Measurements from ENCODE around the gene POGZ. TPM values are rescaled to one million over a fixed set of nuclear protein-coding genes. Genes with fewer than 3 reads are reported as not detected.

Gene POGZ
- total and polyA plus RNA-seq, 2 experiments from 2014 or later, result 12.9 to 36.3 TPM

DNA sequence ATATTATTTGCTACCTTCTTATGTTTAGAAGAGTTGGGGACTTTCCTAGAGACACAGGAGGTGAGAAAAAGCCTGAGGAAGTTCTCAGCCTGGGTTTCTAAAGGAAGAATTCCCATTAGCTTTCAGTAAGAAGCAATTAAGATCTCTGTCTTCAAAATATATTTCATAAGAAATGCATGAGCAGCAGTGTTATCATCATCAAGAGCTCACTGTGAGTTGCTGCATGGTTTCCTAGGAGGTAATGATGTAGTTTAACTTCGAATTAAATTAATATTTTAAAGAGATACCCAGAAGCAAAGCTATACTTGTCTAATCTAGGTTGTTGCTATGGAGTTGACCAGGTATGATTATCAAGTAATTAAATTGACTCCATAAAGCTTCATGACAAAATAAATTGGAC is 5.7 kb upstream of the POGZ start:
- Histone ChIP-seq H3K36me3 (replicated peaks; ENCODE audit: insufficient read depth, low read depth) (no peaks in the 10 kb centered on the region), H4K20me1 (ENCODE audit: insufficient read depth, poor library complexity, severe bottlenecking) (no peaks in the 10 kb centered on the region), H3K9me3 (ENCODE audit: low read depth) (no peaks in the 10 kb centered on the region), H3K4me1 (ENCODE audit: insufficient read depth) (peaks cover under 1% of the 10 kb centered on the region), H2AFZ (no peak overlapping the region), H3K9me2 (replicated peaks; ENCODE audit: insufficient read depth) (no peaks in the 10 kb centered on the region), H3K27me3 (no peaks in the 10 kb centered on the region), H3K27ac (no peak overlapping the region), H3K4me2 (no peak overlapping the region), H3K79me2 (peaks cover 4% of the 10 kb centered on the region), H3K4me3 (no peak overlapping the region)
- DNase-seq (ENCODE audit: low spot score), result no peak
- WGBS (ENCODE audit: low lambda C conversion rate, missing lambda C conversion rate), result 68% methylated on average over 1 of the region's 1 CpG
- TF ChIP-seq EZH2phosphoT487 (IDR thresholded peaks at IDR 0.05; ENCODE audit: low read depth, severe bottlenecking, unreplicated experiment) (no peak), CTCF (IDR thresholded peaks at IDR 0.05; ENCODE audit: poor library complexity) (no peak), EZH2 (IDR thresholded peaks at IDR 0.05; ENCODE audit: borderline replicate concordance) (no peak)

DNA sequence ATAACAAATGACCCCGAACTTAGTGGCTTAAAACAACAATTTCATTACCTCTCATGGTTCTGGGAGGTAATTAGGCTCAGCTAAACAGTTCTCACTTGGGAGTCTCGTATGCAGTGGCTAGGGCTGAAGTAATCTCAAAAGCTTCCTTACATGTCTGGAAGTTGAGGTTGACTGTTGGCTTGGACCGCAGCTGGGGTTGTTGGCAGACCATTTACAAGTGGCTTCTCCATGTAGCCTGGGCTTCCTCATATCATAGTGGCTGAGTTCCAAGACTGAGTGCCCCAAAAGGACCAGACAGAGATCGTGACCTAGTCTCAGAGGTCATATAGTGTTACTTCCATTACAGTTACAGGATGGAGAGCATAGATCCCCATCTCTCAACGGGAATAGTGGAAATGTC is 2.4 kb upstream of the POGZ start:
- WGBS (ENCODE audit: low lambda C conversion rate, missing lambda C conversion rate), result 75% methylated on average over 5 of the region's 5 CpGs
- H4K20me1 ChIP-seq (ENCODE audit: insufficient read depth, poor library complexity, severe bottlenecking), result peaks cover 12% of the 10 kb centered on the region

GRCh38 chr1:151458802-151459330 is 428 bp downstream of the POGZ start:
- H3K4me3 ChIP-seq, result peak overlapping the region; percentile 49
- no peaks in the 10 kb centered on the region for H3K9me3 ChIP-seq (ENCODE audit: low read depth)
- no peak overlapping the region for H2AFZ ChIP-seq
- WGBS (ENCODE audit: low lambda C conversion rate, missing lambda C conversion rate), result 1% methylated on average over 14 of the region's 77 CpGs
- peaks cover 15% of the 10 kb centered on the region for H3K4me1 ChIP-seq (ENCODE audit: insufficient read depth)
- TF ChIP-seq CTCF (IDR thresholded peaks at IDR 0.05; ENCODE audit: poor library complexity), result no peak
- no peak for TF ChIP-seq EZH2 (IDR thresholded peaks at IDR 0.05; ENCODE audit: borderline replicate concordance)
- no peak for TF ChIP-seq EZH2phosphoT487 (IDR thresholded peaks at IDR 0.05; ENCODE audit: low read depth, severe bottlenecking, unreplicated experiment)
- no peaks in the 10 kb centered on the region for H3K9me2 ChIP-seq (replicated peaks; ENCODE audit: insufficient read depth)
- peaks cover 50% of the 10 kb centered on the region for H3K79me2 ChIP-seq
- H4K20me1 ChIP-seq (ENCODE audit: insufficient read depth, poor library complexity, severe bottlenecking), result peaks cover 41% of the 10 kb centered on the region
- no peaks in the 10 kb centered on the region for H3K36me3 ChIP-seq (replicated peaks; ENCODE audit: insufficient read depth, low read depth)
- peak overlapping the region; percentile 55 for H3K4me2 ChIP-seq
- no peaks in the 10 kb centered on the region for H3K27me3 ChIP-seq
- peak overlapping the region; percentile 99 for H3K27ac ChIP-seq
- DNase-seq (ENCODE audit: low spot score), result peak; percentile 77

More for the DNA sequence above, 2.4 kb upstream of the POGZ start:
- H3K4me2 ChIP-seq, result no peak overlapping the region
- H3K9me3 ChIP-seq (ENCODE audit: low read depth), result no peaks in the 10 kb centered on the region
- no peaks in the 10 kb centered on the region for H3K9me2 ChIP-seq (replicated peaks; ENCODE audit: insufficient read depth)
- TF ChIP-seq EZH2 (IDR thresholded peaks at IDR 0.05; ENCODE audit: borderline replicate concordance) (no peak), EZH2phosphoT487 (IDR thresholded peaks at IDR 0.05; ENCODE audit: low read depth, severe bottlenecking, unreplicated experiment) (no peak), CTCF (IDR thresholded peaks at IDR 0.05; ENCODE audit: poor library complexity) (no peak)
- H3K4me3 ChIP-seq, result no peak overlapping the region
- no peak overlapping the region for H2AFZ ChIP-seq
- H3K27me3 ChIP-seq, result no peaks in the 10 kb centered on the region
- H3K4me1 ChIP-seq (ENCODE audit: insufficient read depth), result peaks cover 11% of the 10 kb centered on the region
- H3K27ac ChIP-seq, result no peak overlapping the region
- H3K36me3 ChIP-seq (replicated peaks; ENCODE audit: insufficient read depth, low read depth), result no peaks in the 10 kb centered on the region
- no peak for DNase-seq (ENCODE audit: low spot score)
- peaks cover 22% of the 10 kb centered on the region for H3K79me2 ChIP-seq

Measured in hepatocyte (in vitro differentiated cells).